ENCODE measurements around the gene PLXNC1. TPM values are rescaled to one million over a fixed set of nuclear protein-coding genes. Genes with fewer than 3 reads are reported as not detected.

PLXNC1 gene
- polyA plus RNA-seq, 1 of the 3 experiments (the other 2 are of a cell fraction), result 0.23 TPM

DNA sequence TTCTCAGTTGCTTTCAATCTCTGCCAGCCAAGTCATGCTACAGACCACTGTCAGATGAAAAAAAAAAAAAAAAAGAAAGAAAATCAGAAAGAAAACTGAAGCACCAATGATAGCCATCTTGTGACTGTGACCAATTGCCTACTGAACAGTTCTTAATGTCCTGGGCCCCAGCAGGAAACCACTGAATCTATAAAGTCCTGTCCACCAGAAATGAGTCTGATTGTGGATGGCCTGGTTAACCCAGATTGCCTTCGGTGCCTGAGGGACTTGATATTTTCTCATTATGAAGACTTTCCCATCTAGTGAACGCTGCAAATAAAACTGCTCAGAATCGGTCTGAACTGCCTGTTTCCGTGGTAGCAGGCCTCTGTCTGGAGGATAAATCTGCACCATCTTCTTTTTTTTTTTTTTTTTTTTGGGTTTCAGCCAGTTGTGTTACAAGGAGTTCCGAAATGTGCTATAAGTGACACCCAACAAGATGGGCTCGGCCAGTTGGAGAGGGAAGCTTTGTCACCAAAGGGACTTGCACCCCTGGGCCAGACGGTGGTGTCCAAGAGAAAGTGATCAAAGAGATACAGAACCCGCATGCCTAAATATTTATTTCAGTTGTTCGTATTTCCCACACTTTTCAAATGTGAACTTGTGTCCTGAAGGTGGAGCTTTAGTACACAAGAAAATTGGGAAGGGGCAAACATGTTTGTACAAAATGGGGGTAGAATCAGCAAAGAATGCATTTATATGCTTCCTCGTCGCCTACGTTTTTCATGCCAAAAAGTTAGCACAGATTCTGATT lies 3.0 kb upstream of the PLXNC1 start:
- POLR2A ChIA-PET, result no interaction called here
- H3K9ac ChIP-seq, result no peak overlapping the region
- H3K36me3 ChIP-seq (replicated peaks in 1 of 2; ENCODE audit: control insufficient read depth in 1 of 2, insufficient read depth in 2 of 2, low read length in 1 of 2), result no peaks in the 10 kb centered on the region
- CTCF ChIA-PET, result interaction anchor here (0.5 to 5.0 kb wide), 25 partner anchors 11 to 1191 kb away, joined by 3 to 45 read pairs (median 4); no protein-coding TSS in a partner anchor
- WGBS (ENCODE audit: low lambda C conversion rate), result 38% methylated on average over 12 of the region's 12 CpGs
- no peaks in the 10 kb centered on the region for H4K20me1 ChIP-seq (ENCODE audit: insufficient read depth)
- no peaks in the 10 kb centered on the region for H3K9me2 ChIP-seq
- peaks cover 0 to 18% of the 10 kb centered on the region in 2 experiments; a peak in 2 of 4 replicates for H3K4me1 ChIP-seq (ENCODE audit: control insufficient read depth in 1 of 2, insufficient read depth in 2 of 2, low read depth in 1 of 2, low read length in 1 of 2)
- no peaks in the 10 kb centered on the region for H3K9me3 ChIP-seq
- no peak overlapping the region for H3K27ac ChIP-seq (ENCODE audit: low read depth in 2 of 2, low read length in 1 of 2)
- H3K4me3 ChIP-seq (ENCODE audit: low read depth in 2 of 2, low read length in 1 of 2), result no peak overlapping the region
- TF ChIP-seq JUND (IDR thresholded peaks at IDR 0.05), result no peak
- TF ChIP-seq, protein P1, sequence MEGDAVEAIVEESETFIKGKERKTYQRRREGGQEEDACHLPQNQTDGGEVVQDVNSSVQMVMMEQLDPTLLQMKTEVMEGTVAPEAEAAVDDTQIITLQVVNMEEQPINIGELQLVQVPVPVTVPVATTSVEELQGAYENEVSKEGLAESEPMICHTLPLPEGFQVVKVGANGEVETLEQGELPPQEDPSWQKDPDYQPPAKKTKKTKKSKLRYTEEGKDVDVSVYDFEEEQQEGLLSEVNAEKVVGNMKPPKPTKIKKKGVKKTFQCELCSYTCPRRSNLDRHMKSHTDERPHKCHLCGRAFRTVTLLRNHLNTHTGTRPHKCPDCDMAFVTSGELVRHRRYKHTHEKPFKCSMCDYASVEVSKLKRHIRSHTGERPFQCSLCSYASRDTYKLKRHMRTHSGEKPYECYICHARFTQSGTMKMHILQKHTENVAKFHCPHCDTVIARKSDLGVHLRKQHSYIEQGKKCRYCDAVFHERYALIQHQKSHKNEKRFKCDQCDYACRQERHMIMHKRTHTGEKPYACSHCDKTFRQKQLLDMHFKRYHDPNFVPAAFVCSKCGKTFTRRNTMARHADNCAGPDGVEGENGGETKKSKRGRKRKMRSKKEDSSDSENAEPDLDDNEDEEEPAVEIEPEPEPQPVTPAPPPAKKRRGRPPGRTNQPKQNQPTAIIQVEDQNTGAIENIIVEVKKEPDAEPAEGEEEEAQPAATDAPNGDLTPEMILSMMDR (IDR thresholded peaks at IDR 0.05), result peak; percentile 50
- TF ChIP-seq RXRA (IDR thresholded peaks at IDR 0.05; ENCODE audit: borderline replicate concordance, low read depth), result no peak
- TF ChIP-seq NRF1 (IDR thresholded peaks at IDR 0.05; ENCODE audit: low read depth, low read length), result no peak
- TF ChIP-seq RAD21 (IDR thresholded peaks at IDR 0.05; ENCODE audit: low read length), result peak; percentile 72
- no peak for TF ChIP-seq TAF1 (IDR thresholded peaks at IDR 0.05; ENCODE audit: borderline replicate concordance, low read depth, low read length)
- TF ChIP-seq, protein P2, sequence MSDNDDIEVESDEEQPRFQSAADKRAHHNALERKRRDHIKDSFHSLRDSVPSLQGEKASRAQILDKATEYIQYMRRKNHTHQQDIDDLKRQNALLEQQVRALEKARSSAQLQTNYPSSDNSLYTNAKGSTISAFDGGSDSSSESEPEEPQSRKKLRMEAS (IDR thresholded peaks at IDR 0.05; ENCODE audit: low read depth), result no peak
- TF ChIP-seq MEF2A (IDR thresholded peaks at IDR 0.05; ENCODE audit: borderline replicate concordance, low read depth), result no peak
- TF ChIP-seq, protein P3, sequence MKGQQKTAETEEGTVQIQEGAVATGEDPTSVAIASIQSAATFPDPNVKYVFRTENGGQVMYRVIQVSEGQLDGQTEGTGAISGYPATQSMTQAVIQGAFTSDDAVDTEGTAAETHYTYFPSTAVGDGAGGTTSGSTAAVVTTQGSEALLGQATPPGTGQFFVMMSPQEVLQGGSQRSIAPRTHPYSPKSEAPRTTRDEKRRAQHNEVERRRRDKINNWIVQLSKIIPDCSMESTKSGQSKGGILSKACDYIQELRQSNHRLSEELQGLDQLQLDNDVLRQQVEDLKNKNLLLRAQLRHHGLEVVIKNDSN (IDR thresholded peaks at IDR 0.05; ENCODE audit: borderline replicate concordance, low read depth), result no peak
- TF ChIP-seq, protein P4, sequence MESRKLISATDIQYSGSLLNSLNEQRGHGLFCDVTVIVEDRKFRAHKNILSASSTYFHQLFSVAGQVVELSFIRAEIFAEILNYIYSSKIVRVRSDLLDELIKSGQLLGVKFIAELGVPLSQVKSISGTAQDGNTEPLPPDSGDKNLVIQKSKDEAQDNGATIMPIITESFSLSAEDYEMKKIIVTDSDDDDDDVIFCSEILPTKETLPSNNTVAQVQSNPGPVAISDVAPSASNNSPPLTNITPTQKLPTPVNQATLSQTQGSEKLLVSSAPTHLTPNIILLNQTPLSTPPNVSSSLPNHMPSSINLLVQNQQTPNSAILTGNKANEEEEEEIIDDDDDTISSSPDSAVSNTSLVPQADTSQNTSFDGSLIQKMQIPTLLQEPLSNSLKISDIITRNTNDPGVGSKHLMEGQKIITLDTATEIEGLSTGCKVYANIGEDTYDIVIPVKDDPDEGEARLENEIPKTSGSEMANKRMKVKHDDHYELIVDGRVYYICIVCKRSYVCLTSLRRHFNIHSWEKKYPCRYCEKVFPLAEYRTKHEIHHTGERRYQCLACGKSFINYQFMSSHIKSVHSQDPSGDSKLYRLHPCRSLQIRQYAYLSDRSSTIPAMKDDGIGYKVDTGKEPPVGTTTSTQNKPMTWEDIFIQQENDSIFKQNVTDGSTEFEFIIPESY (IDR thresholded peaks at IDR 0.05; ENCODE audit: borderline replicate concordance, low read depth), result no peak
- TF ChIP-seq SMC3 (IDR thresholded peaks at IDR 0.05; ENCODE audit: low read depth, low read length), result peak; percentile 61
- peak; percentile 44 for TF ChIP-seq GATA2 (CRISPR knock-in tag; IDR thresholded peaks at IDR 0.05)
- no peak for TF ChIP-seq TEAD4 (IDR thresholded peaks at IDR 0.05; ENCODE audit: borderline replicate concordance, insufficient read depth)
- H3K79me2 ChIP-seq (ENCODE audit: insufficient read depth), result no peaks in the 10 kb centered on the region
- peak; percentile 76 for DNase-seq
- no peak overlapping the region for H3K4me2 ChIP-seq
- no peak overlapping the region for H2AFZ ChIP-seq (ENCODE audit: low read depth)
- H3K27me3 ChIP-seq (ENCODE audit: insufficient read depth), result peaks cover 28% of the 10 kb centered on the region
- H3F3A ChIP-seq (replicated peaks; ENCODE audit: insufficient read depth), result no peaks in the 10 kb centered on the region

All from SK-N-SH (cell line).